ENCODE results near the gene ELOVL7. TPM values are rescaled to one million over a fixed set of nuclear protein-coding genes. Genes with fewer than 3 reads are reported as not detected.

The ELOVL7 gene
- total RNA-seq, 3 donors from 2014 or later, result 8.9 to 33.7 (median 15.9) TPM

- no peak for TF ChIP-seq CTCF (IDR thresholded peaks at IDR 0.05)
- H3K4me1 ChIP-seq (ENCODE audit: low read depth), result no peaks in the 10 kb centered on the region
- H3K4me3 ChIP-seq, result no peak overlapping the region
- H3K9me3 ChIP-seq, result no peaks in the 10 kb centered on the region
- intact Hi-C loops (cut with DNase I, micrococcal nuclease), result no loop called here
- DNase-seq (no peak), ATAC-seq (no peak)
- no peaks in the 10 kb centered on the region for H3K36me3 ChIP-seq (ENCODE audit: low read depth)
Observed at GRCh38 chr5:60856066-60856465, 12.0 kb upstream of the ELOVL7 start.

GRCh38 chr5:60852940-60853339 is 8.9 kb upstream of the ELOVL7 start:
- TF ChIP-seq CTCF (IDR thresholded peaks at IDR 0.05), result no peak
- Histone ChIP-seq H3K36me3 (ENCODE audit: low read depth) (no peaks in the 10 kb centered on the region), H3K4me1 (ENCODE audit: low read depth) (no peaks in the 10 kb centered on the region), H3K4me3 (no peak overlapping the region), H3K9me3 (no peaks in the 10 kb centered on the region)
- DNase-seq, result no peak
- ATAC-seq, result no peak
- intact Hi-C loops (cut with DNase I, micrococcal nuclease), result no loop called here

DNA sequence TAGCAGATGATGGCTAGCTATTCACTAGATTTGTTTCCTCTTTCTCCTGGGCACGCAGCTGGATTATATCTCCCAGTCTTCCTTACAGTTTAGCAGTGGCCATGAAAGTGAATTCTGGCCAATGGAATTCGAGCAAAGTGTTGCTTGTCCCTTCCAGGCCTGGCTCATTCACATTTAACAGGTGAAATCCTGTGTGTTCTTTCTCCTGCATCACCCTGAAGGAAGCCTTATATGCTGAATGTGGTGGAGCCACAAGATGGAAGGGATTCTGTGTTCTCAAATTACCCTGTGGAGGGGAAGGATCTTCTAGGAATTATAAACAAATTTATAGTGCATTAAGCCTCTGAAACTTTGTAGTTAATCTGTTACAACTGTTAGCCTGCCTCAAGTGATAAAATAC is 8.2 kb upstream of the ELOVL7 start:
- intact Hi-C loops (cut with DNase I, micrococcal nuclease), result no loop called here
- no peak for TF ChIP-seq CTCF (IDR thresholded peaks at IDR 0.05)
- no peak for ATAC-seq

GRCh38 chr5:60851626-60852025 is 7.6 kb upstream of the ELOVL7 start:
- no peaks in the 10 kb centered on the region for H3K36me3 ChIP-seq (ENCODE audit: low read depth)
- no peaks in the 10 kb centered on the region for H3K4me1 ChIP-seq (ENCODE audit: low read depth)
- no peaks in the 10 kb centered on the region for H3K9me3 ChIP-seq
- no peak for TF ChIP-seq CTCF (IDR thresholded peaks at IDR 0.05)
- ATAC-seq (no peak), DNase-seq (no peak)
- H3K4me3 ChIP-seq, result no peak overlapping the region
- intact Hi-C loops (cut with DNase I, micrococcal nuclease), result no loop called here

More for the DNA sequence above, 8.2 kb upstream of the ELOVL7 start:
- H3K4me3 ChIP-seq, result no peak overlapping the region
- DNase-seq, result no peak
- no peaks in the 10 kb centered on the region for H3K4me1 ChIP-seq (ENCODE audit: low read depth)
- H3K9me3 ChIP-seq, result no peaks in the 10 kb centered on the region
- H3K36me3 ChIP-seq (ENCODE audit: low read depth), result no peaks in the 10 kb centered on the region

DNA sequence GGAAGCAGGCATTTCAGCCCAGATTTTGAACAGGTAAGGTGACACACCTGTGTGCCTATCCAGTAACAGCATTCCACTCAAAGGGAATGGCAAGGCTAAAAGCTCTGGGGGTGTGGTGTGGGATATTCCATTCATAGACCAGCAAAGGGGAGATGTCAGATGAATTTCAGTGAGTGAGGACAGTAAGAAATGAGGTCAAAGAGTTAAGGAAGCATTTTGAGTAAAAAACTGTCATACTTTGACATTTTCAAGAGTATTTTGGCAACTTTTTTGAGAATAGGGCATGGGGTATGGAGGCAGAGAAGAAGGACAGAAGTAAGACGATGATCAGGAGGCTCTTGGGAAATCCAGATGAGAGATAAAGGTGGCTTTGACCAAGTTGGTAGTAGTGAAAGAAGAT is 2.2 kb upstream of the ELOVL7 start:
- no peak for TF ChIP-seq CTCF (IDR thresholded peaks at IDR 0.05)
- no peak overlapping the region for H3K4me3 ChIP-seq
- no peak for DNase-seq
- intact Hi-C loops (cut with DNase I, micrococcal nuclease), result loop anchor here in 1 of 2 donors (10.0 kb wide), 1 partner anchor 151 kb away; no protein-coding TSS in a partner anchor
- no peaks in the 10 kb centered on the region for H3K36me3 ChIP-seq (ENCODE audit: low read depth)
- no peaks in the 10 kb centered on the region for H3K9me3 ChIP-seq
- no peaks in the 10 kb centered on the region for H3K4me1 ChIP-seq (ENCODE audit: low read depth)
- ATAC-seq, result no peak

DNA sequence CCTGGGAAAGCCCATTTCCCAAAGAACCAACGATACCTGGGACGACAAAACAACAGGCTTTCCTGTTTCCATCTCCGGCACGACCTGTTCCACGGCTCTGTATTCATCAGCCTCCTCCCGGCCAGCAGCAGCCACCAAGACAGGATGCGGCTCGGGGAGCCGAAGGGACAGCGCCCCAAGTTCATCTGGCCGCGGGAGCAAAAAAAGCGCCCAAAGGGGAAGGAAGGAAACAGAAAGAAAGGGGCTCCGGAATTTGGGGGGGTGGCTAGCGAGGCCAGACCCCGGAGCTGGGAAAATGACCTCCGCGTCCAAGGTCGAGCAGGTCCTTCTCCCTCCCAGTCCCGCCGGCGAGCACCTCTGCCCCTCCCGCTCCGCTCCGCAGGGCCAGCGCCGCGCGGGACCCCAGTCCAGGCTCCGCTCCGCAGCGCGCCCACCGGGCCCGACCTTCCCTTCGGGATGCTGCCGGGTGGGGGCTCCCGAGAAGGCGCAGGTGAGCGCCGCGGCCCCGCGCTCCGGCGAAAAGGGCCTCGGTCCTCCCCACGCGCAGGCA is 608 bp downstream of the ELOVL7 start:
- no peak for TF ChIP-seq CTCF (IDR thresholded peaks at IDR 0.05)
- no peaks in the 10 kb centered on the region for H3K4me1 ChIP-seq (ENCODE audit: low read depth)
- H3K36me3 ChIP-seq (ENCODE audit: low read depth), result no peaks in the 10 kb centered on the region
- peak overlapping the region; percentile 52 for H3K4me3 ChIP-seq
- ATAC-seq, result peak; percentile 58
- no peaks in the 10 kb centered on the region for H3K9me3 ChIP-seq
- intact Hi-C loops (cut with DNase I, micrococcal nuclease), result loop anchor here in 1 of 2 donors (10.0 kb wide), 1 partner anchor 149 kb away; no protein-coding TSS in a partner anchor
- DNase-seq, result peak; percentile 36 to 55 (median 51)
